Astrocyte of the spinal cord (primary cell): ENCODE data around the gene RUVBL2.

ENCODE experiments used
- DNase-seq: peaks from one replicate; pipeline ENCODE4 v3.0.0; 2011; ENCODE audit warnings: low read depth, low spot score
- H3K4me3 ChIP-seq: 2 replicates; pipeline ENCODE4 v1.5.1; 2011; ENCODE audit warnings: low read depth, mild to moderate bottlenecking, low read length, moderate library complexity
- CTCF ChIP-seq: IDR thresholded peaks from 2 replicates; pipeline ENCODE4 v1.5.1; 2012; ENCODE audit warnings: low read depth, mild to moderate bottlenecking, low read length, inconsistent platforms
- in situ Hi-C: cut with HindIII; loops from 2 replicates; pipeline ENCODE4 v1.10.0; 2017; ENCODE audit warnings: low sequenced_read_pairs

Gene RUVBL2

DNA sequence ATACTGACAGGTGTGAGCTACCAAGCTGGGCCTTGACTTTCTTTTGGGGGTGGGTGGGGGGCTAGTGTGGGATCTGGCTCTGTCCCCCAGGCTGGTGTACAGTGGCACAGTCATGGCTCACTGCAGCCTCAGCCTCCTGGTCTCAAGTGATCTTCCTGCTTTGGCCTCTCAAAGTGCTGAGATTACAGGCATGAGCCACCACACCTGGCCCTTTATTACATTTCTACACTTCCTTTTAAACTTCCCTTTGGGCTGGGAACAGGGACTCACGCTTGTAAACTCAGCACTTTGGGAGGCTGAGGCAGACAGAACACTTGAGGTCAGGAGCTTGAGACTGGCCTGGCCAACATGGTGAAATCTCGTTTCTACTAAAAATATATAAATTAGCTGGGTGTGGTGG is 16.6 kb upstream of the RUVBL2 start:
- no peak for TF ChIP-seq CTCF
- no peak for DNase-seq
- no peak overlapping the region for H3K4me3 ChIP-seq
- in situ Hi-C loops, result no loop called here

DNA sequence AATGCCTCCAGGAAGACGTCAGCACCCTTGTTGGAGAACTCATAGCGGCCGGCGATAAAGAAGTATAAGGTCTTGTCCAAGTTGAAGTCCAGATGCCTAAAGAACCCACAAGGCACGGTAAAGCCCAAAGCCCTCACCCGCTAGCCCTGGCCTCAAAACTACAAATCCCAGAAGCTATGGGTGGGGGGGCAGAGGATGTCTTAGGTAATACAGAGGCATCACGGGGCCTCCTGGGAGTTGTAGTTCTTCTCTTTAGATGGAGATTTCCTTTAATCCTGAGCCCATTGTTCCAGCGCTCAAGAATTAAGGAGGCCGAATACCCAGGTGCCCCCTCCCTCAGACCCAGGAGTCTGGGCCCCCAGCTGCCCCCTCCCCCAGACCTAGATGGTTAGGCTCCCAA is 11.4 kb upstream of the RUVBL2 start:
- in situ Hi-C loops, result no loop called here
- H3K4me3 ChIP-seq, result no peak overlapping the region
- TF ChIP-seq CTCF, result no peak
- no peak for DNase-seq

DNA sequence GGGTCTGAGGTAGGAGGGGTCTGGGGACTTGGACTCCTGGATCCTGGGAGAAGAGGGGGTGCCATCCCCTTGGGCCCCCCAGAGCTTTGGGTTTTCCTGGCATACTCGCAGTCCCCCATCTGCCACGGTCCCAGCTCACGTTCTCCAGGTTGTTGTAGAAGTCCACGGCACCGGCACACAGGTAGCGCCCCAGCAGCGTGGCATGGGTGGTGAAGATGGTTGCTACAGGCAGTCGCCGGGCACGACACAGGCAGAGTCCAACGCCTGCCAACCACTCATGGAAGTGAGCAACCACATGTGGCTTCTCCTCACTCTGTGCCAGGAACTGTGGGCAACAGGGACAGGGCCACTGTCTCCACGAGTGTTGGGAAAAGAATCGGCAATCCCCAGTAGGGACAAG is 8.0 kb upstream of the RUVBL2 start:
- in situ Hi-C loops, result no loop called here
- H3K4me3 ChIP-seq, result no peak overlapping the region
- no peak for TF ChIP-seq CTCF
- no peak for DNase-seq

DNA sequence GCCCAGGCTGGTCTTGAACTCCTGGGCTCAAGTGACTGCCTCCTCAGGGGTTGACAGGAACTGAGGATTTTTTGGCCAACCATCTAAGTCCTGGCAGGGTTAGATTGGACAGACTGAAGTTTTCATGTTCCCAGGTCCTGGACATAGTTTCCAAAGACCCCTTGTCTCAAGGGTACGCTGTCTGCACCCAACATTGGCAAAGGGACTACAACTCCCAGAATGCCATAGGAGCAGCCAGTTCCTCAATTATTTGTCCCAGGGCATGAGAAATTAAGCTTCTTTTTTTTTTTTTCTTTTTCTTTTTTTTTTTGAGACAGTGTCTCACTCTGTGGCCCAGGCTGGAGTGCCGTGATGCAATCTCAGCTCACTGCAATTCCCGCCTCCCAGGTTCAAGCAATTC is 7.5 kb upstream of the RUVBL2 start:
- no peak for DNase-seq
- no peak for TF ChIP-seq CTCF
- no peak overlapping the region for H3K4me3 ChIP-seq
- in situ Hi-C loops, result no loop called here

DNA sequence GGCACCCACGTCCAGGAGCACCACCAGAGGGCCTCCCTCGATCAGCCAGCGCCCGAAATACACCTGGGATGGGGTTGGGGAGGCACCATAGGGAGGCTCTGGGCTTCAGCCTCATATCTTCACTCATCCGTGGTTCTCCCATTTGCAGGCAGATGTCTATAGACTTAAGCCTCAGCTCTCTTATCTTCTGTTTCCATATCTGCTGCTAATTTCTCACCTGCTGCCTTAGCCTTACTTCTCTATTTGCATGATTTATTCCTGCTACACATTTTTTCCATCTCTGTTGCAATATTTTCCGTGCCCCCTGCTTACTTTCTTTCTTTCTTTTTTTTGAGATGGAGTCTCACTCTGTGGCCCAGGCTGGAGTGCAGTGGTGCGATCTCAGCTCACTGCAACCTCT is 6.4 kb upstream of the RUVBL2 start:
- DNase-seq, result no peak
- TF ChIP-seq CTCF, result no peak
- H3K4me3 ChIP-seq, result no peak overlapping the region
- in situ Hi-C loops, result no loop called here

- H3K4me3 ChIP-seq, result no peak overlapping the region
- in situ Hi-C loops, result no loop called here
- no peak for TF ChIP-seq CTCF
- no peak for DNase-seq
Measured at GRCh38 chr19:48988286-48988685, 5.4 kb upstream of the RUVBL2 start.

DNA sequence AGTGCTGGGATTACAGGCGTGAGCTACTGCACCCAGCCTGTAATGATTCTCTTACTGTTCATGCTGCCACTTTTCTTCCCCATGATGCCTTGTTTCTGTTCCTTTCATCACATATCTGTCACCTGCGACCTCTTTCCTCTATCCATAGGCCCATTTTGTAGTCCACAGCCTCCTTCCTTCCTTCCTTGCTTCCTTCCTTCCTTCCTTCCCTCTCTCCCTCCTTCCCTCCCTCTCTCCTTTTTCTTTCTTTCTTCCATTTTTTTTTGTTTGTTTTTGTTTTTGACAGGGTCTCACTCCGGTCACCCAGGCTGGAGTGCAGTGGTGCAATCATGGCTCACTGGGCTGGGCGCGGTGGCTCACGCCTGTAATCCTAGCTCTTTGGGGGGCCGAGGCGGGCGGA is 4.8 kb upstream of the RUVBL2 start:
- no peak overlapping the region for H3K4me3 ChIP-seq
- DNase-seq, result no peak
- in situ Hi-C loops, result no loop called here
- no peak for TF ChIP-seq CTCF
